Pancreas (tissue), 10 donors: Measurements from ENCODE around the gene BRINP2. TPM values are rescaled to one million over a fixed set of nuclear protein-coding genes. Genes with fewer than 3 reads are reported as not detected.

Source experiments
- ATAC-seq, 4 donors: fragments of 200-7000 bp; cut with Tn5 transposase; one replicate each; pipeline versions ENCODE4 v1.8.0 to v1.9.1; 2020; ENCODE audit warnings: mild to moderate bottlenecking in 4 of 4, moderate library complexity in 4 of 4
- DNase-seq, 6 donors: peaks; one replicate each; pipeline ENCODE4 v3.0.0-alpha.2; 2020
- FAIRE-seq: peaks from 2 replicates; lab custom pipeline; 2012; peaks lifted over from hg19 to GRCh38; lab: Jason Lieb, UNC
- H3K27ac ChIP-seq, 4 donors: fragments of 200-600 bp; sonication (generic); 1 replicate in 3 of 4; 2 replicates in 1 of 4; pipeline versions ENCODE4 v1.5.0 to v1.8.0; 2020
- H3K27me3 ChIP-seq, 4 donors: fragments of 200-600 bp; one replicate each; pipeline ENCODE4 v1.8.0; 2021
- H3K36me3 ChIP-seq, 3 donors: fragments of 200-600 bp; sonication (generic) in 1 of 3; one replicate each; pipeline versions ENCODE4 v1.5.0 to v1.8.0; 2020 to 2021
- H3K4me1 ChIP-seq, 3 donors: fragments of 200-600 bp; one replicate each; pipeline ENCODE4 v1.8.0; 2021
- H3K4me3 ChIP-seq, 4 donors: fragments of 200-600 bp; sonication (generic) in 2 of 4; one replicate each; pipeline versions ENCODE4 v1.5.0 to v1.8.0; 2020 to 2021
- H3K9me3 ChIP-seq, 4 donors: fragments of 200-600 bp; one replicate each; pipeline ENCODE4 v1.8.0; 2021
- WGBS, 2 donors: extraction: QIAGEN DNeasy Blood & Tissue Kit; methylation state at CpG; one replicate each; pipeline ENCODE4 v1.1.7; 2013; 5-methylcytosine and 5-hydroxymethylcytosine counted together
- intact Hi-C, 3 donors: fragments of 100-400 bp; cut with DNase I; formaldehyde crosslinking; loops; one replicate each; pipeline versions ENCODE4 v1.11.1 to v1.14.2; 2022
- polyA plus RNA-seq, 2 donors: library from polyadenylated mRNA; stranded (reverse); fragments of 200-250 nt; gene quantifications; one replicate each; pipeline ENCODE4 v1.2.3, GENCODE V29; 2013
- total RNA-seq, 6 donors: library from RNA; stranded (reverse); fragmentation: NEBNext Ultra II Directional in 4 of 6; extraction: Animal tissue kit (Norgen Biotek cat#: 25700) in 4 of 6; gene quantifications; one replicate each; pipeline versions ENCODE4 v1.2.1 to v1.2.4, GENCODE V29; 2021 to 2023
- TF ChIP-seq, protein P1 (sequence below), 4 donors: fragments of 200-600 bp; sonication (generic) in 3 of 4; IDR thresholded peaks; one replicate each; pipeline versions ENCODE4 v1.5.0 to v1.8.0; 2021; ENCODE audit warnings: antibody characterized with exemption in 4 of 4
- donor health status: healthy with polysubstance abuse.
- donor health status: DM: no; HTN: no; CAD: no; lungs with moderate emphysema.
- donor health status: DM: no; HTN: no; CAD: no.
- donor health status: control.
- donor health status: control.
- donor health status: Bipolar disorder and iron deficiency.
- donor health status: DM: yes; HTN: yes; CAD: no.
- donor health status: DM: no; HTN: no; CAD: no.
- donor health status: DM: no; HTN: no; CAD: no.
- donor health status: DM: yes; HTN: yes; CAD: no.

Gene BRINP2
- total and polyA plus RNA-seq, 8 donors: 0.04 to 0.23 (median 0.19) TPM; not detected in 5

DNA sequence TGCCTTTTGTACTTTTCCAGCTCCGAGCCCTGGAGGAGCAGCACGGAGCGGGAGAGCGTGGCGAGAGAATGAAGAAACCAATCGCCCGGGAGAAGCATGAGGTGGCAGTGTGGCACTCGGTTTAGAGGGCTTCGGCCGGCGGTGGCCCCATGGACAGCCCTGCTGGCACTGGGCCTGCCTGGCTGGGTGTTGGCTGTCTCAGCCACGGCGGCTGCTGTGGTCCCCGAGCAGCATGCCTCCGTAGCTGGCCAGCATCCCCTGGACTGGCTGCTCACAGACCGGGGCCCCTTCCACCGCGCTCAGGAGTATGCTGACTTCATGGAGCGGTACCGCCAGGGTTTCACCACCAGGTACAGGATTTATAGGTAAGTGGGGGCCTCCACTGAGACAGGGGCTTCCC lies 59.0 kb downstream of the BRINP2 start:
- ATAC-seq (no peak), DNase-seq (peak in 1 of 6 donors; percentile 15), FAIRE-seq (no peak)
- Histone ChIP-seq H3K4me1 (no peaks in the 10 kb centered on the region), H3K9me3 (no peaks in the 10 kb centered on the region), H3K4me3 (no peak overlapping the region), H3K36me3 (no peaks in the 10 kb centered on the region), H3K27ac (no peak overlapping the region), H3K27me3 (no peaks in the 10 kb centered on the region)
- TF ChIP-seq, protein P1, sequence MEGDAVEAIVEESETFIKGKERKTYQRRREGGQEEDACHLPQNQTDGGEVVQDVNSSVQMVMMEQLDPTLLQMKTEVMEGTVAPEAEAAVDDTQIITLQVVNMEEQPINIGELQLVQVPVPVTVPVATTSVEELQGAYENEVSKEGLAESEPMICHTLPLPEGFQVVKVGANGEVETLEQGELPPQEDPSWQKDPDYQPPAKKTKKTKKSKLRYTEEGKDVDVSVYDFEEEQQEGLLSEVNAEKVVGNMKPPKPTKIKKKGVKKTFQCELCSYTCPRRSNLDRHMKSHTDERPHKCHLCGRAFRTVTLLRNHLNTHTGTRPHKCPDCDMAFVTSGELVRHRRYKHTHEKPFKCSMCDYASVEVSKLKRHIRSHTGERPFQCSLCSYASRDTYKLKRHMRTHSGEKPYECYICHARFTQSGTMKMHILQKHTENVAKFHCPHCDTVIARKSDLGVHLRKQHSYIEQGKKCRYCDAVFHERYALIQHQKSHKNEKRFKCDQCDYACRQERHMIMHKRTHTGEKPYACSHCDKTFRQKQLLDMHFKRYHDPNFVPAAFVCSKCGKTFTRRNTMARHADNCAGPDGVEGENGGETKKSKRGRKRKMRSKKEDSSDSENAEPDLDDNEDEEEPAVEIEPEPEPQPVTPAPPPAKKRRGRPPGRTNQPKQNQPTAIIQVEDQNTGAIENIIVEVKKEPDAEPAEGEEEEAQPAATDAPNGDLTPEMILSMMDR (IDR thresholded peaks at IDR 0.05): no peak
- WGBS, 2 donors: 93 to 96% methylated on average over 20 of the region's 20 CpGs
- intact Hi-C loops: no loop called here

DNA sequence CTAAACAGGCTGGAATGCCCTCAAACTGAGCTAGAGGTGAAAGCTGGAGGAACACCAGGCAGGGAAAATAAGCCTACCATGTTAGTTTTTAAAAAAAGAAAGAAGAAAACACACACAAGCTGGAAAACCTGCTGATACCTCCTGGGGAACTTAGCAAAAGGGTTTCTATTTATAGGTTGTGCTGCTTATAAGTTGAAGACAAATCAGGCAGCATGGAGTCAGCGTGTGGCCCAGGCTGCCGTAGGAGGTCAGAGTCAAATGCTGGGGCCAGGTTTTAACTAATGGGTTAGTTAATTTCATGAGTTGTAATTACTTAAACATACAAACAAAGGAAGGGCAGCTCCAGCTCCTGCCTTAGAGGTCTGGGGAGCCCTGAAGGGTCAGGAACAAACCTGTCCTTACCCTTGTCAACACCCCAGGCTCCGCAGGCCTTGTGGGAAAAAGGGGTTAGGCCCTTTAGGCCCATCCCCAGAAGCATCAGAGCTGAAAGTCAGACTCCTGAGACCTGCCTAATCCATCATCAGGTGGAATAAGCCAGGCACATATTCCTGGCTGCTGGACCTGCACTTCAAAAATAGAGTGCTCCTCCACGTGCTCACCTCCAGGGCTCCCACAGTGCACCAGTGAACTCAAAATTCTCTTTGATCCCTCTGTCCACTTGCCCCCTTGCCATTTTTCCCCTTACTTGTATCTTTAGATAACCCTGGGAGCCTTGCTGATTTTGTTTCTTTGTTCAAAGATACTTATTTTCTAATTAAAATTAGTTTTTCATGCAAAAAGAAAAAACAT lies 59.7 kb downstream of the BRINP2 start:
- 86 to 90% methylated on average over 4 of the region's 4 CpGs for WGBS, 2 donors
- no peak for FAIRE-seq
- H3K9me3 ChIP-seq: no peaks in the 10 kb centered on the region
- TF ChIP-seq, protein P1 (IDR thresholded peaks at IDR 0.05): no peak
- H3K4me3 ChIP-seq: no peak overlapping the region
- ATAC-seq: no peak
- intact Hi-C loops: no loop called here
- H3K27ac ChIP-seq: no peak overlapping the region
- H3K27me3 ChIP-seq: no peaks in the 10 kb centered on the region
- no peak for DNase-seq
- H3K36me3 ChIP-seq: no peaks in the 10 kb centered on the region
- no peaks in the 10 kb centered on the region for H3K4me1 ChIP-seq

DNA sequence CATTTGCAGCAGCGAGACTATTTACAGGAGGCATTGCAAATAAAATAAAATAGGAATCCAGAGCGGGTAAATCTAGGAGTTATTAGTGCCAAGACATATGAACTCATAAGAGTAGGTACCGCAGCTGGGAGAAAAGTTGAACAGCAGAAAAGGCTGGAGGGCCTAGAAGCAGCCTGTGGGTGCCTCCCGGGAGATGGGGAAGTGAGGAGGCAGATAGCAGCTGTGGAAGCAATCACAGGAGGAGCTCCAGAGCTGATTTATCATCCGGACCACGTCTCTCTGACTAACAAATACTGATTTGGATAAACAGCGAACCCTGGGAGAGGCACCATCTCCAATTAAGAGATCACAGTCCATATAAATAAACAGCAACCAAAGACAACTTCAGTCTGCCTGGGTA lies 64.6 kb downstream of the BRINP2 start:
- DNase-seq (no peak), FAIRE-seq (no peak), ATAC-seq (no peak)
- H3K27me3 ChIP-seq: no peaks in the 10 kb centered on the region
- TF ChIP-seq, protein P1 (IDR thresholded peaks at IDR 0.05): no peak
- WGBS, 2 donors: 83 to 88% methylated on average over 7 of the region's 7 CpGs
- intact Hi-C loops: no loop called here
- H3K36me3 ChIP-seq: no peaks in the 10 kb centered on the region
- H3K9me3 ChIP-seq: no peaks in the 10 kb centered on the region
- no peak overlapping the region for H3K4me3 ChIP-seq
- H3K4me1 ChIP-seq: no peaks in the 10 kb centered on the region
- no peak overlapping the region for H3K27ac ChIP-seq

DNA sequence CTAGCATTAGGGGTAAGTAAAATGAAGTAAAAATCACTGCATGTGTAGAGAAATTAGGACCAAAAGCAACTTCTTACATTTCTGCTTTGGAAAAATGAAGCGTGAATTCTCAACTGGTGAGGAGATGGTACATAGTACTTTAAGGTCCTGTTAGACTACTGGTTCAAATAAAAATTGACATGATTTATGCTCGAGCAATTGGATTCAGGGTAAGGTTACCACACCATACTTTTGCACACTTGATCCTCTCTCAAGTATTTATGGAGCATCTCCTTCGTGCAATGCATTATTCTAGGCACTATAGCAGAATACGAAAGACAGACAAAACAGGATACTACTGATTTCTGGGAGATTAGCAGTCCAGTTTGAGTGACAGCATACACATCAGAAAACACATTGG lies 66.2 kb downstream of the BRINP2 start:
- FAIRE-seq (no peak), ATAC-seq (no peak), DNase-seq (no peak)
- Histone ChIP-seq H3K36me3 (no peaks in the 10 kb centered on the region), H3K27me3 (no peaks in the 10 kb centered on the region), H3K9me3 (no peaks in the 10 kb centered on the region), H3K4me3 (no peak overlapping the region), H3K4me1 (no peaks in the 10 kb centered on the region), H3K27ac (no peak overlapping the region)
- TF ChIP-seq, protein P1 (IDR thresholded peaks at IDR 0.05): no peak
- 85 to 88% methylated on average over 4 of the region's 4 CpGs for WGBS, 2 donors
- intact Hi-C loops: no loop called here

DNA sequence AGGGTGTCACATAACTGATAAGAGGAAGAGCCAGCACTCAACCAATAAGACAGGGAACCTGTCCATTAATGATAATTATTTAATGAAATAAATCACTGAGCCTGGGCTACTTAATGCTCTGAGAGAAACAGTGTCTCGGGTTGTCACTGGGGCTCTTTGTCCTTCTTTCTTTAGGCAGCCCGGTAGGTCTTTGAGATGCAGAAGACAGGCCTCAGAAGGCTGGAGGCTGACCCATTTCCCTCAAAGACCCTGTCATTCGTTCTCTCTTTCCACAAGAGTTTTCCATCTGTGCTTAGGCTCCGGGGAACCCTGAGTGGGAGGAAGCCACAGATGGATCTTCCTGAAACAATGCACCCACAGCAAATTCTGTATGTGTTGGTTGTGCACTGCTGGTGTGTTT lies 68.2 kb downstream of the BRINP2 start:
- H3K27ac ChIP-seq: no peak overlapping the region
- DNase-seq (no peak), ATAC-seq (no peak), FAIRE-seq (no peak)
- no peaks in the 10 kb centered on the region for H3K27me3 ChIP-seq
- no peaks in the 10 kb centered on the region for H3K4me1 ChIP-seq
- no peaks in the 10 kb centered on the region for H3K9me3 ChIP-seq
- no peak overlapping the region for H3K4me3 ChIP-seq
- H3K36me3 ChIP-seq: no peaks in the 10 kb centered on the region
- intact Hi-C loops: no loop called here
- 70 to 79% methylated on average over 4 of the region's 4 CpGs for WGBS, 2 donors
- TF ChIP-seq, protein P1 (IDR thresholded peaks at IDR 0.05): no peak
